Astrocyte (in vitro differentiated cells and primary cell): ENCODE results near the gene C4orf33. TPM values are rescaled to one million over a fixed set of nuclear protein-coding genes. Genes with fewer than 3 reads are reported as not detected.

Source experiments
- DNase-seq: peaks from one replicate; pipeline ENCODE4 v3.0.0-alpha.2; 2010; ENCODE audit warnings: low read depth
- FAIRE-seq: peaks from 2 replicates; lab custom pipeline; 2011; peaks lifted over from hg19 to GRCh38; lab: Jason Lieb, UNC
- H2AFZ ChIP-seq: 2 replicates; pipeline ENCODE4 v1.6.0; 2012; ENCODE audit warnings: low read depth, low read length, inconsistent platforms
- H3K27ac ChIP-seq: 2 replicates; pipeline ENCODE4 v1.5.1; 2011; ENCODE audit warnings: low read depth, low read length, inconsistent platforms
- H3K27me3 ChIP-seq: 2 replicates; pipeline ENCODE4 v1.6.0; 2011; ENCODE audit warnings: low read length, inconsistent platforms; ENCODE audit not compliant: insufficient read depth
- H3K36me3 ChIP-seq: 2 replicates; pipeline ENCODE4 v1.5.1; 2011; ENCODE audit warnings: low read length, inconsistent platforms; ENCODE audit not compliant: insufficient read depth
- H3K4me1 ChIP-seq: 2 replicates; pipeline ENCODE4 v1.5.1; 2011; ENCODE audit warnings: low read length, inconsistent platforms; ENCODE audit not compliant: insufficient read depth
- H3K4me2 ChIP-seq: 2 replicates; pipeline ENCODE4 v1.6.0; 2012; ENCODE audit warnings: low read length, inconsistent platforms
- H3K4me3 ChIP-seq: 2 replicates; pipeline ENCODE4 v1.5.1; 2011; ENCODE audit warnings: low read depth, mild to moderate bottlenecking, low read length, inconsistent platforms; ENCODE audit not compliant: insufficient read depth
- H3K79me2 ChIP-seq: 2 replicates; pipeline ENCODE4 v1.6.0; 2012; ENCODE audit warnings: mild to moderate bottlenecking, low read length, inconsistent platforms; ENCODE audit not compliant: insufficient read depth
- H3K9ac ChIP-seq: 2 replicates; pipeline ENCODE4 v1.6.0; 2012; ENCODE audit warnings: mild to moderate bottlenecking, low read length, inconsistent platforms
- H3K9me3 ChIP-seq: 2 replicates; pipeline ENCODE4 v1.5.1; 2012; ENCODE audit warnings: low read depth, mild to moderate bottlenecking, low read length, inconsistent platforms; ENCODE audit not compliant: insufficient read depth
- H4K20me1 ChIP-seq: 2 replicates; pipeline ENCODE4 v1.6.0; 2012; ENCODE audit warnings: low read length, inconsistent platforms; ENCODE audit not compliant: insufficient read depth
- H3K27ac Mint-ChIP-seq: one replicate; pipeline ENCODE4 v1.8.0; 2021; ENCODE audit warnings: mild to moderate bottlenecking, mixed read lengths; ENCODE audit not compliant: unreplicated experiment
- H3K27me3 Mint-ChIP-seq: one replicate; pipeline ENCODE4 v1.8.0; 2021; ENCODE audit warnings: low read depth, mixed read lengths; ENCODE audit not compliant: unreplicated experiment
- H3K36me3 Mint-ChIP-seq: one replicate; pipeline ENCODE4 v1.8.0; 2021; ENCODE audit warnings: low read depth, mixed read lengths; ENCODE audit not compliant: unreplicated experiment
- H3K4me1 Mint-ChIP-seq: one replicate; pipeline ENCODE4 v1.8.0; 2021; ENCODE audit warnings: low read depth, mixed read lengths; ENCODE audit not compliant: unreplicated experiment
- H3K4me3 Mint-ChIP-seq: one replicate; pipeline ENCODE4 v1.8.0; 2021; ENCODE audit warnings: mild to moderate bottlenecking, moderate library complexity, mixed read lengths; ENCODE audit not compliant: unreplicated experiment
- H3K9me3 Mint-ChIP-seq: one replicate; pipeline ENCODE4 v1.8.0; 2021; ENCODE audit warnings: mild to moderate bottlenecking, mixed read lengths; ENCODE audit not compliant: unreplicated experiment
- EZH2 ChIP-seq: IDR thresholded peaks from 2 replicates; pipeline ENCODE4 v1.6.1; 2012; ENCODE audit warnings: mild to moderate bottlenecking, low read length, inconsistent platforms; ENCODE audit not compliant: insufficient read depth
- total RNA-seq: library from RNA; stranded (reverse); gene quantifications from 2 replicates; pipeline ENCODE4 v1.2.1, GENCODE V29; 2021
- TF ChIP-seq, protein P1 (sequence below): IDR thresholded peaks from 2 replicates; pipeline ENCODE4 v1.5.1; 2011; ENCODE audit warnings: low read depth, mild to moderate bottlenecking, inconsistent platforms, low read length, moderate library complexity; ENCODE audit not compliant: insufficient read depth

C4orf33 gene
- total RNA-seq, 1 donor from 2014 or later: 10.6 TPM

DNA sequence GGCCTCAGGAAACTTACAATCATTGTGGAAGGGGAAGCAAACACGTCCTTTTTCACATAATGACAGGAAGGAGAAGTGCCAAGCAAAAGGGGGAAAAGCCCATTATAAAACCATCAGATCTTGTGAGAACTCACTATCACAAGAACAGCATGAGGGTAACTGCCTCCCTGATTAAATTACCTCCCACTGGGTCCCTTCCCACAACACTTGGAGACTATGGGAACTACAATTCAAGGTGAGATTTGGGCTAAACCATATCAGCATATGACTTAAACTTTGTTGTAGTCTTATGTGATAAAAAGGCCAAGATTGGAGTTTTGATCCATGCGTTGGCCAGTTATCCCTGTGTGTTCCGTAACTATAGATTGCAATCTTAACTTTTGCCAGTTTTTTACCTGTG is 68.3 kb downstream of the C4orf33 start:
- no peaks in the 10 kb centered on the region for H3K9me3 ChIP-seq
- no peaks in the 10 kb centered on the region for H3K9me3 Mint-ChIP-seq

More for the DNA sequence above, 68.3 kb downstream of the C4orf33 start:
- H3K9ac ChIP-seq: no peak overlapping the region
- no peaks in the 10 kb centered on the region for H3K79me2 ChIP-seq
- TF ChIP-seq, protein P1, sequence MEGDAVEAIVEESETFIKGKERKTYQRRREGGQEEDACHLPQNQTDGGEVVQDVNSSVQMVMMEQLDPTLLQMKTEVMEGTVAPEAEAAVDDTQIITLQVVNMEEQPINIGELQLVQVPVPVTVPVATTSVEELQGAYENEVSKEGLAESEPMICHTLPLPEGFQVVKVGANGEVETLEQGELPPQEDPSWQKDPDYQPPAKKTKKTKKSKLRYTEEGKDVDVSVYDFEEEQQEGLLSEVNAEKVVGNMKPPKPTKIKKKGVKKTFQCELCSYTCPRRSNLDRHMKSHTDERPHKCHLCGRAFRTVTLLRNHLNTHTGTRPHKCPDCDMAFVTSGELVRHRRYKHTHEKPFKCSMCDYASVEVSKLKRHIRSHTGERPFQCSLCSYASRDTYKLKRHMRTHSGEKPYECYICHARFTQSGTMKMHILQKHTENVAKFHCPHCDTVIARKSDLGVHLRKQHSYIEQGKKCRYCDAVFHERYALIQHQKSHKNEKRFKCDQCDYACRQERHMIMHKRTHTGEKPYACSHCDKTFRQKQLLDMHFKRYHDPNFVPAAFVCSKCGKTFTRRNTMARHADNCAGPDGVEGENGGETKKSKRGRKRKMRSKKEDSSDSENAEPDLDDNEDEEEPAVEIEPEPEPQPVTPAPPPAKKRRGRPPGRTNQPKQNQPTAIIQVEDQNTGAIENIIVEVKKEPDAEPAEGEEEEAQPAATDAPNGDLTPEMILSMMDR: no peak
- no peak for TF ChIP-seq EZH2
- Mint-ChIP-seq H3K36me3 (no peaks in the 10 kb centered on the region), H3K27ac (no peak overlapping the region), H3K4me3 (no peak overlapping the region), H3K27me3 (no peaks in the 10 kb centered on the region), H3K4me1 (no peaks in the 10 kb centered on the region)
- H4K20me1 ChIP-seq: no peaks in the 10 kb centered on the region
- H3K4me1 ChIP-seq: no peaks in the 10 kb centered on the region
- no peaks in the 10 kb centered on the region for H3K36me3 ChIP-seq
- H3K4me2 ChIP-seq: no peak overlapping the region
- H3K4me3 ChIP-seq: no peak overlapping the region
- no peaks in the 10 kb centered on the region for H3K27me3 ChIP-seq
- FAIRE-seq (no peak), DNase-seq (no peak)
- no peak overlapping the region for H2AFZ ChIP-seq
- H3K27ac ChIP-seq: no peak overlapping the region

Other genes with a start within 250 kb of the C4orf33 start
- 10.9 and 11.3 TPM in 2 replicates for gene SCLT1, start 2.6 kb upstream of the C4orf33 start, total RNA-seq